GM18526 (cell line): ENCODE measurements around the gene MRFAP1L1.

ENCODE experiments used
- POLR2A ChIP-seq: IDR thresholded peaks from 3 replicates; pipeline ENCODE4 v1.6.1; 2011; ENCODE audit not compliant: insufficient read length; ENCODE audit errors: extremely low read depth

MRFAP1L1 gene

GRCh38 chr4:6746721-6747293, 37.1 kb upstream of the MRFAP1L1 start:
- no peak for TF ChIP-seq POLR2A

DNA sequence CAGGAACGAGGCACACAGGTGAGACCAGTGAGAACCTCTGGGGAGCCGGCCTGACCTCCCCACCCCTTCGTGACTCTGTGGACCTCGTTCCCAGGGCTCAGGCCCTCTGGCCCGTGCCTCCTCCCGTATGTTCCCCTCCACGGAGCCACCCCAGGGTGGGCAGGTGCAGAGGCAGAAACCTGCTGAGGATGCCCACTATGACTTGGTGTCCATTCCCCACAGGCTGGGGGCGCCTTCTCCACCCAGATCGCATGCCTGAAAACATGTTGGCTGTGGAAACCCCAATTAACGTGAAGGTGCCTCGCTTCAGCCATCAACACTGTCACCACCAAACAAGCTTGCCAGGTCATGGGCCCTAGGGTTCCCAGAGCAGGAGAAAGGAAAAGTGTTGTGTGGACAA, 33.3 kb upstream of the MRFAP1L1 start:
- no peak for TF ChIP-seq POLR2A

GRCh38 chr4:6742507-6742906, 32.8 kb upstream of the MRFAP1L1 start:
- no peak for TF ChIP-seq POLR2A

- no peak for TF ChIP-seq POLR2A
Measured at GRCh38 chr4:6740347-6740746, 30.7 kb upstream of the MRFAP1L1 start.

DNA sequence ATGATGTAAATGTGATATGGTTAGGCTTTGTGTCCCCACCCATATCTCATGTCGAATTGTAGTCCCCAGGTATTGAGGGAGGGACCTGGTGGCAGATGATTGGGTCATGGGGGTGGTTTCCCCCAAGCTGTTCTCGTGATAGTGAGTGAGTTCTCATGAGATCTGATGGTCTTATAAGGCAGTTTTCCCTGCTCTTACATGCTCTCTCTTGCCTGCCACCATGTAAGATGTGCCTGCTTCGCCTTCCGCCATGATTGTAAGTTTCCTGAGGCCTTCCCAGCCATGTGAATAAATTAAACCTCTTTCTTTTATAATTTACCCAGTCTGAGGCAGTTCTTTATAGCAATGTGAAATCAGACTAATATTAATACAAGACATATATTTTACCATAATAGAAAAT, 30.3 kb upstream of the MRFAP1L1 start:
- TF ChIP-seq POLR2A, result no peak

GRCh38 chr4:6734165-6734786, 24.6 kb upstream of the MRFAP1L1 start:
- TF ChIP-seq POLR2A, result no peak

DNA sequence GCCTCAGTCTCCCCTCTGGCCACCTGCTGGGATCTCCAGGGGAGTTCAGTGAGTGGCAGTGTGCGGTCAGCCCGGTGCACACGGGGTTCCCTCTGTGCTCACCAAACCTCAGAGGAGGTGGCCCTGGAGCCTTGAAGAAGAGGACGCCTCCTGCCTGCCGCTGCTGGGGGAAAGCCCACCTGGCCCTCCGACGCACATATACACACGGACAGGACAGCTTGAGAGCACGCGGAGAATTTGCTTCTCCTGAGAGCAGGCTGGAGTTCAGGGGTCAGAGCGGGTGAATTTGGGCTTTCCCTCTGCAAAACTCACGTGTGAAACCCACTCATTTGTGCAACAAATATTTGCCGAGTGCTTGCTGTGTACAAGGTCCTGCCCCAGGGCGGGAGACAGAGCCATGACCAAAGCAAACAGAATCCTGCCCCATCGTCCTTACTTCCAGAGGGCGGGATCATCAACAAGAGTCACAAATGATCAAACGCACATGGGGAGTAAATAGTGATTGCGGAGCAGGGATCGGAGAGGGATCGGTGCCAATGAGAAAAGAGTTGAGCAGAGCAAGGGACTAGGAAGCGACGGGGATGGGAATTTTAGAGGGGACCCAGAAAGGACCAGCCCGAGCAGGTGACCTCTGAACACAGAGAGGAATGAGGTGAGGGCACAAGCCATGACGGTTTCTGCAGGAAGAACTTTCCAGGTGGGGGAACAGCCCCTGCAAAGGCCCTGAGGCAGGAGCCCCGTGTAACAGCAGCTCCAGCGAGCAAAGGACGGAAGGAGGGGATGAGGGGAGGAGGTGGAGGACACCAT, 23.9 kb upstream of the MRFAP1L1 start:
- TF ChIP-seq POLR2A, result no peak

GRCh38 chr4:6732441-6733357, 23.0 kb upstream of the MRFAP1L1 start:
- no peak for TF ChIP-seq POLR2A

GRCh38 chr4:6731780-6732179, 22.1 kb upstream of the MRFAP1L1 start:
- TF ChIP-seq POLR2A, result no peak

DNA sequence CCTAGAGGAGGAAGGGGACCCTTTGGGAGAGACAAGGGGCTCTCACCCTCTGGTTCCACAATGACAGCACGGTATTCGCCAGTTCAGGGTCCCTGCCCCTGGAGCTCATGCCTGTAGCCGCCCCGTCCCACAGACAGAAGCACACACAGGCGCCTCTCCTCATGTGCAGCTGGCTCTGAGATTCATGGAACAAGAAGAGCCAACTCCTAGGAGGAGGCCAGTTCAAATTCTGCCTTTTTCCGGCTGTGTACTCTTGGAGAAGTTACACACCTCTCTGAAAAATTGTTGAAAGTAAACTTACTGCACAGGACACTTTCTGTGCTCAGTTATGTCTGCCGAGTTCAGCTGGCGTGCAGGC, 21.6 kb upstream of the MRFAP1L1 start:
- no peak for TF ChIP-seq POLR2A

GRCh38 chr4:6730603-6731317, 21.1 kb upstream of the MRFAP1L1 start:
- TF ChIP-seq POLR2A, result no peak

DNA sequence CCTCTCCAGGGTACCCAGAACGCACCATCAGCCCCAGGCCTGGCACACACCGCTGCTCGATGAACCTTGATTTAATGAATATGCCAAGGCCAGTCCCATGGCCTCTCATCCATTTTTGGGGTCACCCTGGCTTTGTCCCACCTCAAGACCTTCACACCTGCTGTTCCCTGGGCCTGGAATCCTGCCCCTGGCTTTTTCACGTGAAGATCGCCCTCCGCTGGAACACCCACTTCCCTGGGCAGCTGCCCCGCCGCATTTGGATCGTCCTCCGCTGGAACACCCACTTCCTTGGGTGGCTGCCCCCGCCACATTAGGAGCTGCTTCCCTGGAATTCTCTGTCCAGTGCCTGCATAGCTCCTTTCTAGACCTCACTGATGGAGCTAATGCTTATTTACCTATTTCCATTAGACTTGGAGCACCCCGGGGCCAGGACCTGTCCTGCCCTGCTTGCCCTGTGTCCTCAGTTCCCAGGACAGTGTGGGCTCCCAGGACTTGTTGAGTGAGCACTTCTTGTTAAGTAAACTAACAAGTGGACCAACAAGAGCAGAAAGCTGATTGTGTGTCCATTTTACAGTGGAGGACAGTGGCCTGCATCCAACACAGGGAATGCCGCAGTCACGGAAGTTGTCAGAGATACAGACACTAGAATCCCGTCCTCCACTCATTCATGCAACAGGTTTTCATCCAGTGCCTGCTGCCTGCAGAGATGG, 18.8 kb upstream of the MRFAP1L1 start:
- TF ChIP-seq POLR2A, result no peak

GRCh38 chr4:6727943-6728250, 18.2 kb upstream of the MRFAP1L1 start:
- TF ChIP-seq POLR2A, result no peak
